BJ (cell line): ENCODE results near the gene INPP5B. TPM values are rescaled to one million over a fixed set of nuclear protein-coding genes. Genes with fewer than 3 reads are reported as not detected.
"Not testable (repeated sequence)": the region's sequence is repeated elsewhere in the genome, so short reads cannot be mapped to it uniquely, and the experiment has no call there.

Experiments used
- CTCF ChIA-PET: fragments of 350-600 bp; formaldehyde crosslinking; extraction: SDS; loops from one replicate; lab custom pipeline; 2021; ENCODE audit warnings: antibody characterized with exemption, inconsistent platforms; lab: Yijun Ruan, JAX
- POLR2A ChIA-PET: fragments of 300-600 bp; sonication (Branson Sonifier 250); formaldehyde crosslinking; extraction: SDS; loops from one replicate; lab custom pipeline; 2021; ENCODE audit warnings: antibody characterized with exemption; lab: Charles Lee
- DNase-seq: peaks from one replicate; pipeline ENCODE4 v3.0.0-alpha.2; 2011; ENCODE audit warnings: low read depth
- H3K27me3 ChIP-seq: 2 replicates; pipeline ENCODE4 v1.6.0; 2011; ENCODE audit warnings: low read length; ENCODE audit not compliant: control insufficient read depth, insufficient read depth
- H3K36me3 ChIP-seq: 2 replicates; pipeline ENCODE4 v1.5.1; 2011; ENCODE audit warnings: low read length; ENCODE audit not compliant: control insufficient read depth, insufficient read depth
- H3K4me3 ChIP-seq: 2 replicates; pipeline ENCODE4 v1.5.1; 2011; ENCODE audit warnings: low read depth, mild to moderate bottlenecking, control low read depth, low read length
- polyA plus RNA-seq: library from polyadenylated mRNA; depleted of rRNA; stranded (reverse); fragments of >200 nt; gene quantifications from 2 replicates; pipeline ENCODE4 v1.2.3, GENCODE V29; 2011
- TF ChIP-seq, protein P1 (sequence below): IDR thresholded peaks from 2 replicates; pipeline ENCODE4 v1.5.1; 2011; ENCODE audit warnings: low read depth, mild to moderate bottlenecking, control low read depth, inconsistent platforms, low read length, moderate library complexity; ENCODE audit not compliant: insufficient read depth

The INPP5B gene
- polyA plus RNA-seq, 1 experiment = 21.9 TPM

DNA sequence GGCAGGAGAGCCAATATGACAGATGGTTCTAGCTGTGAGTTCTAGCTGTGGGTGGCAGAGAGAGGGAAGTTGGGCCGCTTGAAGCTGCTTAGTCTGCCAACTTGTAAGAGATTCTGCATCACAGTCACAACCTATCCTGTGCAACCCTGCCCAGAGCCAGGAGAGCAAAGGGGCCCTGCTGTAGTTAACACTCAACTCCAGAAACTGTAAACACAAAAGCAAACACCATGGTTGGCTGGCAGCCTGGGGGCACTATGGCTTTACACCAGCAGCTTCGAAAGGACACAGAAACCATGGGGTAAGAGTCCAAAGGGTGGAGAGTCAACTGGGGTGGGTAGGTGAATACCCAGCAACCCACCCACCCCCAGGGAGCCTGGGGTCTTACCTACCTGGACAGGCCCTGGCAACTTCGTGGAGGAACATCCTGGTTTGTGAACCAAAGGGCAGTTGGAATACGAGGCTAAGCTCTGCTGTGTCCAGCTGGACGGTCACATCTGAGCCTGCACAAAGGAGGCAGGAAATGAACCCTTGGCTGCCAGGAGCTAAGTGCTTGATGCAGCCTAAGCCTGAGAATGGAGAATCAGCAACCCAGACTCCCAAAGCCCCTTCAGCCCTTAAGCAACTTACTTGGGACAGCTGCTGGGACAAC, 6.4 kb downstream of the INPP5B start:
- ChIA-PET POLR2A (no interaction called here), CTCF (no interaction called here)
- Histone ChIP-seq H3K36me3 (peaks cover 20% of the 10 kb centered on the region), H3K27me3 (no peaks in the 10 kb centered on the region), H3K4me3 (no peak overlapping the region)
- TF ChIP-seq, protein P1, sequence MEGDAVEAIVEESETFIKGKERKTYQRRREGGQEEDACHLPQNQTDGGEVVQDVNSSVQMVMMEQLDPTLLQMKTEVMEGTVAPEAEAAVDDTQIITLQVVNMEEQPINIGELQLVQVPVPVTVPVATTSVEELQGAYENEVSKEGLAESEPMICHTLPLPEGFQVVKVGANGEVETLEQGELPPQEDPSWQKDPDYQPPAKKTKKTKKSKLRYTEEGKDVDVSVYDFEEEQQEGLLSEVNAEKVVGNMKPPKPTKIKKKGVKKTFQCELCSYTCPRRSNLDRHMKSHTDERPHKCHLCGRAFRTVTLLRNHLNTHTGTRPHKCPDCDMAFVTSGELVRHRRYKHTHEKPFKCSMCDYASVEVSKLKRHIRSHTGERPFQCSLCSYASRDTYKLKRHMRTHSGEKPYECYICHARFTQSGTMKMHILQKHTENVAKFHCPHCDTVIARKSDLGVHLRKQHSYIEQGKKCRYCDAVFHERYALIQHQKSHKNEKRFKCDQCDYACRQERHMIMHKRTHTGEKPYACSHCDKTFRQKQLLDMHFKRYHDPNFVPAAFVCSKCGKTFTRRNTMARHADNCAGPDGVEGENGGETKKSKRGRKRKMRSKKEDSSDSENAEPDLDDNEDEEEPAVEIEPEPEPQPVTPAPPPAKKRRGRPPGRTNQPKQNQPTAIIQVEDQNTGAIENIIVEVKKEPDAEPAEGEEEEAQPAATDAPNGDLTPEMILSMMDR = no peak
- no peak for DNase-seq

DNA sequence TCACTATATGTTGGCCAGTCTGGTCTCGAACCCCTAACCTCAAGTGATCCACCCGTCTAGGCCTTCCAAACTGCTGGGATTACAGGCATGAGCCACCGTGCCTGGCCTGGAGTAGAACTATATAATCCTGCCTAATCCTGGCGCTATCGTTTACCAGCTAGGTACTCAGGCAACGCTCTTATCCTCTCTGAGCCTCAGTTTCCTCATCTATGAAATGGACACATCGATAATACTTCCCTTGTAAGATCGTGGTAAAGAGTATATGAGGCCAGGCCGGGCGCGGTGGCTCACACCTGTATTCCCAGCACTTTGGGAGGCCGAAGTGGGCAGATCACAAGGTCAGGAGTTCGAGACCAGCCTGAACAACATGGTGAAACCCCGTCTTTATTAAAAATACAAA, 10.1 kb downstream of the INPP5B start:
- H3K4me3 ChIP-seq, DNase-seq, POLR2A ChIA-PET, CTCF ChIA-PET, H3K27me3 ChIP-seq: not testable (repeated sequence)
- H3K36me3 ChIP-seq = peaks cover 13% of the 10 kb centered on the region

DNA sequence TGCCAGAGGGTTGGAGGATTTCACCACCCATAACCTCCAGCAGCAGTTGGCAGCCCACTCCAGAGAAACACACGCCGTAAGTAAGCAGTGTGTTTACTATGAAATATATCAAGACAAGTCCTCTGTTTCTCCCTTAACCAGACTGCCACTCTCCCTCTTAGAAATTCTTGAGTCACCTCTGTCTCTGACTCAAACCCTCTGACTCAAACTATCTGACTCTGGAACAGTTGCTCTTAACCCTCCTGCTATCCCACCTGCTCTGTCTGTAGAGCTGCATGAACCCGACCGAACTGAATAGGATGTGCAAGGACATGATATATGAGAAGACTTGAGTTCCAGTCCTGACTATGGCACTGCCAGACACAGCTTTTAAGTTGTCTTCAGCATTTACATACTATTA, 14.1 kb downstream of the INPP5B start:
- POLR2A ChIA-PET = interaction anchor here (0.6 kb wide), 1 partner anchor 19 kb away, joined by 8 read pairs; no protein-coding TSS in a partner anchor
- DNase-seq = no peak
- TF ChIP-seq, protein P1 = no peak
- H3K4me3 ChIP-seq = no peak overlapping the region
- CTCF ChIA-PET = no interaction called here
- peaks cover 7% of the 10 kb centered on the region for H3K36me3 ChIP-seq
- no peaks in the 10 kb centered on the region for H3K27me3 ChIP-seq

DNA sequence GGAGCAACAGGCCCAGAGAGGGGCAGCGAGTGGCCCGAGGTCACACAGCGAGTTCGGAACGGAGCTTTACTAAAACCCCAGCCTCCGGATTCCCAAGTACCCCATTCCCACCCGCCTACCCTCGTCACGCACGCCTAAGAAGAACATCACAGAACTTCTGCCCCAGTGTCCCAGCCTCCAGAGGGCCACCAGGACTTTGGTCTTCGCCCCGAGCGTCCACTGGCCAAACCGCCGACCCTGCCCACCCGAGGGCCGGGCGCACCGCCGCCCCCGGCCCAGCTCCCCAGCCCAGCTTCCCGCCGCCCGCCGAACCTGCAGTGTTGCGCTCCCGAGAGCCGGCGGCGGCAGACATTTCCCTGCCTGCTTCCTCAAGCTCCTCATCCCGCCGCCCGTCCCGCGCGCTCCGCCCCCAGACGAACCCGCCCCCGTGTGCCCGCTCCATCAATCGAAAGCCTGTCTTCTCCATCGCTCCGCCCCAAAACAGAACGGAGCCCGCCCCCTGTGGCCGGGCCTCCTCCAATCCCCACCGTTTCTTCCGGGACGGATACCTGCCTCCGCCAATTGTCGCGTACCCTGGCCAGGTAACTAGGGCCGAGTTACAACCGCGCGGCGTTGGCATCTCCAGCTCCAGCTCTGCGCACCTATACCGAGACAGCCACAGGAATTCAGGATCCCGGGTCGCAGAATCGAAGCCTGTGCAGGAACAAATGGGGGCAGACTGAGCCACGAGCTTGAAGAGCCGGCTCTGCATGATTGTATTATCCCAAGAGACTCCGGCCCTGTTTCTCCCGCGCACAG, 15.3 kb downstream of the INPP5B start:
- peak; percentile 68 for DNase-seq
- TF ChIP-seq, protein P1 = no peak
- CTCF ChIA-PET = interaction anchor here (0.6 to 1.3 kb wide), 2 partner anchors 17 to 59 kb away, joined by 3 read pairs; no protein-coding TSS in a partner anchor
- H3K4me3 ChIP-seq = peak overlapping the region; percentile 46
- POLR2A ChIA-PET = interaction anchor here (0.6 kb wide), 4 partner anchors 14 to 1154 kb away, joined by 3 to 9 read pairs (median 6); partner anchors contain the start of genes C1orf122 and YRDC
- H3K27me3 ChIP-seq = no peaks in the 10 kb centered on the region
- H3K36me3 ChIP-seq = peaks cover 6% of the 10 kb centered on the region

DNA sequence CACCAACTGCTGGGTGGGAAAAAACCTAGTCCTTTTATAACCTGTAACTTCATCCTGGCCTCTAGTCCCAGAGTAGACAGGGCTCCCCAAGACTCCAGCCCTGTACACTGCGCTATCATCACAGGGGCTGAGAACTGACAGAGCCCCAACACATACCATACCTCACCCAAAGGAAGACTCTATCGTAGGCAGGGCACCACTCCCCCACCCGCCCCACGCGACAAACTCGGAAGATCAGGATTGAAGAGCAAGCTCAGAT, 15.8 kb downstream of the INPP5B start:
- H3K36me3 ChIP-seq = peaks cover 4% of the 10 kb centered on the region
- H3K4me3 ChIP-seq = peak overlapping the region; percentile 46
- ChIA-PET POLR2A (interaction anchor here (0.6 kb wide), 4 partner anchors 15 to 1155 kb away, joined by 3 to 9 read pairs (median 6); partner anchors contain the start of genes C1orf122 and YRDC), CTCF (interaction anchor here (1.3 kb wide), 1 partner anchor 16 kb away, joined by 3 read pairs; no protein-coding TSS in a partner anchor)
- TF ChIP-seq, protein P1 = no peak
- no peaks in the 10 kb centered on the region for H3K27me3 ChIP-seq
- DNase-seq = no peak
